ENCODE measurements around the gene NLGN1.

NLGN1 gene

GRCh38 chr3:173688216-173688842, 290.8 kb downstream of the NLGN1 start:
- Histone ChIP-seq H3K27ac (no peak overlapping the region), H3K4me1 (ENCODE audit: control insufficient read depth in 1 of 2, insufficient read depth in 1 of 2, low read depth in 1 of 2, low read length in 1 of 2) (no peaks in the 10 kb centered on the region), H3K4me3 (ENCODE audit: low read depth in 1 of 2, low read length in 1 of 2) (no peak overlapping the region), H3K27me3 (no peaks in the 10 kb centered on the region), H3K9me3 (no peaks in the 10 kb centered on the region), H3K36me3 (no peaks in the 10 kb centered on the region)
- TF ChIP-seq CTCF (IDR thresholded peaks at IDR 0.05) = no peak

GRCh38 chr3:173690542-173691180, 293.1 kb downstream of the NLGN1 start:
- Histone ChIP-seq H3K9me3 (no peaks in the 10 kb centered on the region), H3K4me3 (ENCODE audit: low read depth in 1 of 2, low read length in 1 of 2) (no peak overlapping the region), H3K36me3 (no peaks in the 10 kb centered on the region), H3K27ac (no peak overlapping the region), H3K4me1 (ENCODE audit: control insufficient read depth in 1 of 2, insufficient read depth in 1 of 2, low read depth in 1 of 2, low read length in 1 of 2) (no peaks in the 10 kb centered on the region), H3K27me3 (no peaks in the 10 kb centered on the region)
- TF ChIP-seq CTCF (IDR thresholded peaks at IDR 0.05) = no peak

GRCh38 chr3:173699353-173699752, 301.8 kb downstream of the NLGN1 start:
- Histone ChIP-seq H3K36me3 (no peaks in the 10 kb centered on the region), H3K4me1 (ENCODE audit: control insufficient read depth in 1 of 2, insufficient read depth in 1 of 2, low read depth in 1 of 2, low read length in 1 of 2) (no peaks in the 10 kb centered on the region), H3K4me3 (ENCODE audit: low read depth in 1 of 2, low read length in 1 of 2) (no peak overlapping the region), H3K27ac (no peak overlapping the region), H3K9me3 (no peaks in the 10 kb centered on the region), H3K27me3 (no peaks in the 10 kb centered on the region)
- no peak for TF ChIP-seq CTCF (IDR thresholded peaks at IDR 0.05)

GRCh38 chr3:173700336-173700735, 302.8 kb downstream of the NLGN1 start:
- no peaks in the 10 kb centered on the region for H3K9me3 ChIP-seq
- no peak overlapping the region for H3K27ac ChIP-seq
- H3K4me1 ChIP-seq (ENCODE audit: control insufficient read depth in 1 of 2, insufficient read depth in 1 of 2, low read depth in 1 of 2, low read length in 1 of 2) = no peaks in the 10 kb centered on the region
- H3K36me3 ChIP-seq = no peaks in the 10 kb centered on the region
- TF ChIP-seq CTCF (IDR thresholded peaks at IDR 0.05) = no peak
- no peaks in the 10 kb centered on the region for H3K27me3 ChIP-seq
- no peak overlapping the region for H3K4me3 ChIP-seq (ENCODE audit: low read depth in 1 of 2, low read length in 1 of 2)

GRCh38 chr3:173702561-173702960, 305.0 kb downstream of the NLGN1 start:
- Histone ChIP-seq H3K4me1 (ENCODE audit: control insufficient read depth in 1 of 2, insufficient read depth in 1 of 2, low read depth in 1 of 2, low read length in 1 of 2) (no peaks in the 10 kb centered on the region), H3K27me3 (no peaks in the 10 kb centered on the region), H3K36me3 (no peaks in the 10 kb centered on the region), H3K27ac (no peak overlapping the region), H3K9me3 (no peaks in the 10 kb centered on the region), H3K4me3 (ENCODE audit: low read depth in 1 of 2, low read length in 1 of 2) (no peak overlapping the region)
- no peak for TF ChIP-seq CTCF (IDR thresholded peaks at IDR 0.05)
